ENCODE measurements around the gene MAPK6.

DNA sequence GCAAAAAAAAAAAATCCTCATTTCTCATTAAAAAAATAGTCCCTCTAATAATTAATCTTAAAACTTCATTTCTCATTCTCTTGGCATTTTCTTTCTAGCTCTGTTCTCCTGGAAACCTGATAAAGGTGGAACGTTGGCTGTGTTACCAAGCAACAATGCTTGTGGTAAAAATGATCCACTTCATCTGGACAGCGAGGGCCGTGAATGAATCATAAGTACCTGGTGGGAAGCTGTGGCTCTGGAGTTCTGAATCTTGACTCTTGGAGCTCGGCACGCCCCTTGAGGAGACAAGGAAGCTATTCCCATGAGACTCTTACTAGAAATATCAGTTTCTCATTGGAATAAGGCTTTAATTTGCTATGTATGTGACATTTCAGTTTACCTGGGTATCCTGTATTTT, 61.0 kb downstream of the MAPK6 start:
- TF ChIP-seq, protein P1, sequence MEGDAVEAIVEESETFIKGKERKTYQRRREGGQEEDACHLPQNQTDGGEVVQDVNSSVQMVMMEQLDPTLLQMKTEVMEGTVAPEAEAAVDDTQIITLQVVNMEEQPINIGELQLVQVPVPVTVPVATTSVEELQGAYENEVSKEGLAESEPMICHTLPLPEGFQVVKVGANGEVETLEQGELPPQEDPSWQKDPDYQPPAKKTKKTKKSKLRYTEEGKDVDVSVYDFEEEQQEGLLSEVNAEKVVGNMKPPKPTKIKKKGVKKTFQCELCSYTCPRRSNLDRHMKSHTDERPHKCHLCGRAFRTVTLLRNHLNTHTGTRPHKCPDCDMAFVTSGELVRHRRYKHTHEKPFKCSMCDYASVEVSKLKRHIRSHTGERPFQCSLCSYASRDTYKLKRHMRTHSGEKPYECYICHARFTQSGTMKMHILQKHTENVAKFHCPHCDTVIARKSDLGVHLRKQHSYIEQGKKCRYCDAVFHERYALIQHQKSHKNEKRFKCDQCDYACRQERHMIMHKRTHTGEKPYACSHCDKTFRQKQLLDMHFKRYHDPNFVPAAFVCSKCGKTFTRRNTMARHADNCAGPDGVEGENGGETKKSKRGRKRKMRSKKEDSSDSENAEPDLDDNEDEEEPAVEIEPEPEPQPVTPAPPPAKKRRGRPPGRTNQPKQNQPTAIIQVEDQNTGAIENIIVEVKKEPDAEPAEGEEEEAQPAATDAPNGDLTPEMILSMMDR (IDR thresholded peaks at IDR 0.05; ENCODE audit: poor library complexity, severe bottlenecking): no peak
- TF ChIP-seq POLR2AphosphoS5 (IDR thresholded peaks at IDR 0.05) (no peak), SMC3 (conservative IDR thresholded peaks at IDR 0.05; ENCODE audit: poor library complexity) (no peak), TAF1 (IDR thresholded peaks at IDR 0.05; ENCODE audit: low read depth) (no peak), MXI1 (conservative IDR thresholded peaks at IDR 0.05; ENCODE audit: poor library complexity, severe bottlenecking) (no peak), EZH2 (IDR thresholded peaks at IDR 0.05; ENCODE audit: borderline replicate concordance, insufficient read depth, low read length, poor library complexity, severe bottlenecking) (no peak), EP300 (conservative IDR thresholded peaks at IDR 0.05; ENCODE audit: poor library complexity, severe bottlenecking) (no peak), RAD21 (conservative IDR thresholded peaks at IDR 0.05) (no peak)
- TF ChIP-seq, protein P2, sequence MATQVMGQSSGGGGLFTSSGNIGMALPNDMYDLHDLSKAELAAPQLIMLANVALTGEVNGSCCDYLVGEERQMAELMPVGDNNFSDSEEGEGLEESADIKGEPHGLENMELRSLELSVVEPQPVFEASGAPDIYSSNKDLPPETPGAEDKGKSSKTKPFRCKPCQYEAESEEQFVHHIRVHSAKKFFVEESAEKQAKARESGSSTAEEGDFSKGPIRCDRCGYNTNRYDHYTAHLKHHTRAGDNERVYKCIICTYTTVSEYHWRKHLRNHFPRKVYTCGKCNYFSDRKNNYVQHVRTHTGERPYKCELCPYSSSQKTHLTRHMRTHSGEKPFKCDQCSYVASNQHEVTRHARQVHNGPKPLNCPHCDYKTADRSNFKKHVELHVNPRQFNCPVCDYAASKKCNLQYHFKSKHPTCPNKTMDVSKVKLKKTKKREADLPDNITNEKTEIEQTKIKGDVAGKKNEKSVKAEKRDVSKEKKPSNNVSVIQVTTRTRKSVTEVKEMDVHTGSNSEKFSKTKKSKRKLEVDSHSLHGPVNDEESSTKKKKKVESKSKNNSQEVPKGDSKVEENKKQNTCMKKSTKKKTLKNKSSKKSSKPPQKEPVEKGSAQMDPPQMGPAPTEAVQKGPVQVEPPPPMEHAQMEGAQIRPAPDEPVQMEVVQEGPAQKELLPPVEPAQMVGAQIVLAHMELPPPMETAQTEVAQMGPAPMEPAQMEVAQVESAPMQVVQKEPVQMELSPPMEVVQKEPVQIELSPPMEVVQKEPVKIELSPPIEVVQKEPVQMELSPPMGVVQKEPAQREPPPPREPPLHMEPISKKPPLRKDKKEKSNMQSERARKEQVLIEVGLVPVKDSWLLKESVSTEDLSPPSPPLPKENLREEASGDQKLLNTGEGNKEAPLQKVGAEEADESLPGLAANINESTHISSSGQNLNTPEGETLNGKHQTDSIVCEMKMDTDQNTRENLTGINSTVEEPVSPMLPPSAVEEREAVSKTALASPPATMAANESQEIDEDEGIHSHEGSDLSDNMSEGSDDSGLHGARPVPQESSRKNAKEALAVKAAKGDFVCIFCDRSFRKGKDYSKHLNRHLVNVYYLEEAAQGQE (IDR thresholded peaks at IDR 0.05; ENCODE audit: borderline replicate concordance): no peak

Data from neural cell (in vitro differentiated cells).